ENCODE results near the gene ATP13A3.

- TF ChIP-seq CTCF (IDR thresholded peaks at IDR 0.05) (no peak), POLR2A (IDR thresholded peaks at IDR 0.05) (no peak), EP300 (IDR thresholded peaks at IDR 0.05) (no peak), POLR2AphosphoS5 (IDR thresholded peaks at IDR 0.05) (no peak)
Observed at GRCh38 chr3:194357681-194358080, 129.1 kb downstream of the ATP13A3 start.

Measured in gastroesophageal sphincter (tissue), 3 donors.